Measurements from ENCODE around the gene RSU1.

GRCh38 chr10:16566202-16566805 is 250.9 kb downstream of the RSU1 start:
- TF ChIP-seq, protein P1, sequence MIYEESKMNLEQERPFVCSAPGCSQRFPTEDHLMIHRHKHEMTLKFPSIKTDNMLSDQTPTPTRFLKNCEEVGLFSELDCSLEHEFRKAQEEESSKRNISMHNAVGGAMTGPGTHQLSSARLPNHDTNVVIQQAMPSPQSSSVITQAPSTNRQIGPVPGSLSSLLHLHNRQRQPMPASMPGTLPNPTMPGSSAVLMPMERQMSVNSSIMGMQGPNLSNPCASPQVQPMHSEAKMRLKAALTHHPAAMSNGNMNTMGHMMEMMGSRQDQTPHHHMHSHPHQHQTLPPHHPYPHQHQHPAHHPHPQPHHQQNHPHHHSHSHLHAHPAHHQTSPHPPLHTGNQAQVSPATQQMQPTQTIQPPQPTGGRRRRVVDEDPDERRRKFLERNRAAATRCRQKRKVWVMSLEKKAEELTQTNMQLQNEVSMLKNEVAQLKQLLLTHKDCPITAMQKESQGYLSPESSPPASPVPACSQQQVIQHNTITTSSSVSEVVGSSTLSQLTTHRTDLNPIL (CRISPR knock-in tag; IDR thresholded peaks at IDR 0.05; ENCODE audit: low read depth) = no peak
- TF ChIP-seq RARB (CRISPR knock-in tag; IDR thresholded peaks at IDR 0.05) (no peak), GLIS3 (CRISPR knock-in tag; IDR thresholded peaks at IDR 0.05) (no peak), ISL1 (CRISPR knock-in tag; IDR thresholded peaks at IDR 0.05) (no peak), TCF4 (CRISPR knock-in tag; IDR thresholded peaks at IDR 0.05; ENCODE audit: borderline replicate concordance) (no peak), ARNTL (CRISPR knock-in tag; IDR thresholded peaks at IDR 0.05; ENCODE audit: borderline replicate concordance, low read depth) (no peak), ESRRG (CRISPR knock-in tag; IDR thresholded peaks at IDR 0.05) (no peak), PPARA (CRISPR knock-in tag; IDR thresholded peaks at IDR 0.05; ENCODE audit: borderline replicate concordance) (no peak), ZFP30 (CRISPR knock-in tag; IDR thresholded peaks at IDR 0.05) (no peak), OSR1 (CRISPR knock-in tag; IDR thresholded peaks at IDR 0.05) (no peak), ZNF565 (CRISPR knock-in tag; conservative IDR thresholded peaks at IDR 0.05; ENCODE audit: low read depth) (no peak)
- TF ChIP-seq, protein P2, sequence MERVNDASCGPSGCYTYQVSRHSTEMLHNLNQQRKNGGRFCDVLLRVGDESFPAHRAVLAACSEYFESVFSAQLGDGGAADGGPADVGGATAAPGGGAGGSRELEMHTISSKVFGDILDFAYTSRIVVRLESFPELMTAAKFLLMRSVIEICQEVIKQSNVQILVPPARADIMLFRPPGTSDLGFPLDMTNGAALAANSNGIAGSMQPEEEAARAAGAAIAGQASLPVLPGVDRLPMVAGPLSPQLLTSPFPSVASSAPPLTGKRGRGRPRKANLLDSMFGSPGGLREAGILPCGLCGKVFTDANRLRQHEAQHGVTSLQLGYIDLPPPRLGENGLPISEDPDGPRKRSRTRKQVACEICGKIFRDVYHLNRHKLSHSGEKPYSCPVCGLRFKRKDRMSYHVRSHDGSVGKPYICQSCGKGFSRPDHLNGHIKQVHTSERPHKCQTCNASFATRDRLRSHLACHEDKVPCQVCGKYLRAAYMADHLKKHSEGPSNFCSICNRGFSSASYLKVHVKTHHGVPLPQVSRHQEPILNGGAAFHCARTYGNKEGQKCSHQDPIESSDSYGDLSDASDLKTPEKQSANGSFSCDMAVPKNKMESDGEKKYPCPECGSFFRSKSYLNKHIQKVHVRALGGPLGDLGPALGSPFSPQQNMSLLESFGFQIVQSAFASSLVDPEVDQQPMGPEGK (CRISPR knock-in tag; IDR thresholded peaks at IDR 0.05; ENCODE audit: borderline replicate concordance) = no peak
